A673 (cell line): ENCODE measurements around the gene VSTM2L. TPM values are rescaled to one million over a fixed set of nuclear protein-coding genes. Genes with fewer than 3 reads are reported as not detected.

Experiments
- BruUV-seq: library from RNA; stranded (reverse); fragments of 400-500 nt; replicated peaks from 2 replicates; lab custom pipeline; 2021; lab: Mats Ljungman, UMichigan
- CTCF ChIA-PET: fragments of 300-600 bp; sonication (Branson Sonifier 250); formaldehyde crosslinking; loops from one replicate; lab custom pipeline; 2022; ENCODE audit warnings: antibody characterized with exemption; lab: Charles Lee
- POLR2A ChIA-PET: fragments of 300-600 bp; sonication (Branson Sonifier 250); formaldehyde crosslinking; loops from one replicate; lab custom pipeline; 2022; ENCODE audit warnings: antibody characterized with exemption; ENCODE audit not compliant: low non-redundant PET; lab: Charles Lee
- DNase-seq: peaks from one replicate; pipeline ENCODE4 v3.0.0-alpha.2; 2015; ENCODE audit warnings: low spot score
- H3K27ac ChIP-seq: fragments of 200-600 bp; sonication (generic); 2 replicates; pipeline ENCODE4 v1.5.1; 2016; ENCODE audit warnings: mixed run types, low read depth, mild to moderate bottlenecking, mixed read lengths, antibody characterized with exemption, low read length; ENCODE audit not compliant: poor library complexity, severe bottlenecking
- H3K27me3 ChIP-seq: fragments of 200-600 bp; sonication (generic); replicated peaks from 2 replicates; pipeline ENCODE4 v1.6.1; 2017; ENCODE audit warnings: mixed run types, low read depth, mild to moderate bottlenecking, mixed read lengths, antibody characterized with exemption, low read length; ENCODE audit not compliant: insufficient read depth, poor library complexity
- H3K36me3 ChIP-seq: fragments of 200-600 bp; sonication (generic); 2 replicates; pipeline ENCODE4 v1.6.1; 2016; ENCODE audit warnings: mixed run types, mild to moderate bottlenecking, mixed read lengths, antibody characterized with exemption, low read length; ENCODE audit not compliant: insufficient read depth, poor library complexity, severe bottlenecking
- H3K4me1 ChIP-seq: fragments of 200-600 bp; sonication (generic); 2 replicates; pipeline ENCODE4 v1.6.1; 2017; ENCODE audit warnings: mixed run types, mild to moderate bottlenecking, mixed read lengths, antibody characterized with exemption, low read length; ENCODE audit not compliant: insufficient read depth, poor library complexity, severe bottlenecking
- H3K4me3 ChIP-seq: fragments of 200-600 bp; sonication (generic); 2 replicates; pipeline ENCODE4 v1.5.1; 2016; ENCODE audit warnings: low read depth, mixed run types, mild to moderate bottlenecking, mixed read lengths, low read length; ENCODE audit not compliant: poor library complexity, severe bottlenecking
- H3K9me3 ChIP-seq: fragments of 200-600 bp; sonication (generic); 2 replicates; pipeline ENCODE4 v1.6.1; 2016; ENCODE audit warnings: mixed run types, low read depth, mild to moderate bottlenecking, mixed read lengths, antibody characterized with exemption, low read length; ENCODE audit not compliant: poor library complexity, severe bottlenecking
- EZH2 ChIP-seq: fragments of 200-600 bp; sonication (generic); IDR thresholded peaks from 2 replicates; pipeline ENCODE4 v1.6.1; 2017; ENCODE audit warnings: borderline replicate concordance, low read depth, mild to moderate bottlenecking, mixed read lengths, antibody characterized with exemption, low read length; ENCODE audit not compliant: poor library complexity, severe bottlenecking
- intact Hi-C: fragments of 100-400 bp; cut with micrococcal nuclease; formaldehyde crosslinking; loops from one replicate; pipeline ENCODE4 v1.10.0; 2022; ENCODE audit not compliant: unreplicated experiment
- total RNA-seq: library from RNA; stranded (reverse); gene quantifications from 2 replicates; pipeline ENCODE4 v1.2.3, GENCODE V29; 2021
- TF ChIP-seq, protein P1 (sequence below): fragments of 300-800, 200-600 bp; sonication (generic); conservative IDR thresholded peaks from 2 replicates; pipeline ENCODE4 v1.5.1; 2017; ENCODE audit warnings: low read depth, mild to moderate bottlenecking, antibody characterized with exemption, low read length, moderate library complexity, mixed read lengths

The VSTM2L gene
- total RNA-seq, 1 experiment from 2014 or later, result 23.3 TPM

DNA sequence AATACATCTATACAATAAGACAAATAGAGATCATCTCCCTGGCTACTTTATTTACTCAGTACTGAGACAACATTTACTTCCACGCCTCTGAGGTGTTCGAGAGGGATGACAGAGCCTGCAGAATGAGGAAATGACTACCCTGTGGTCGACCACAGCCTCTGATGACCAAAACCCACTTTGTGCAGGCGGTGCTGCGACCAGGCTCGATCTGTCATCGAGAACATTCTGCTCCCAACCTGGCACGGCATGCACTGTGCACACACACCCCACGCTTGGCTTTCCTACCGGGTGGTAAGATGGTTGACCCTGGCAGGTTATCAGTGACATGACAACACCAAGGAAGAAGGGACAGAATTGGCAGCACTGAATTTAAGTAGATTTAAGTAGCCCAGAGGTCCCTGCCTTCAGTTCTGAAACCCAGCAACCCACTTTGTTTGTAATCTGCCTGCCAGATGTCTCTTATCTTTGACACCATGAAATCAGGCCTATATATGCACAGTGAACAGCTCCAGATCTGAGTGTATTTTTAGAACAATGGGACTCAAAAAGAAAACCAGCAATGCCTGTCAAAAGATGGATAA lies 87.7 kb downstream of the VSTM2L start:
- CTCF ChIA-PET, result no interaction called here
- H3K27ac ChIP-seq, result peak overlapping the region; percentile 7
- H3K27me3 ChIP-seq, result no peaks in the 10 kb centered on the region
- H3K4me1 ChIP-seq, result peaks cover 44% of the 10 kb centered on the region
- no peaks in the 10 kb centered on the region for H3K9me3 ChIP-seq
- no peak overlapping the region for H3K4me3 ChIP-seq
- intact Hi-C loops, result no loop called here
- TF ChIP-seq EZH2, result no peak
- TF ChIP-seq, protein P1, sequence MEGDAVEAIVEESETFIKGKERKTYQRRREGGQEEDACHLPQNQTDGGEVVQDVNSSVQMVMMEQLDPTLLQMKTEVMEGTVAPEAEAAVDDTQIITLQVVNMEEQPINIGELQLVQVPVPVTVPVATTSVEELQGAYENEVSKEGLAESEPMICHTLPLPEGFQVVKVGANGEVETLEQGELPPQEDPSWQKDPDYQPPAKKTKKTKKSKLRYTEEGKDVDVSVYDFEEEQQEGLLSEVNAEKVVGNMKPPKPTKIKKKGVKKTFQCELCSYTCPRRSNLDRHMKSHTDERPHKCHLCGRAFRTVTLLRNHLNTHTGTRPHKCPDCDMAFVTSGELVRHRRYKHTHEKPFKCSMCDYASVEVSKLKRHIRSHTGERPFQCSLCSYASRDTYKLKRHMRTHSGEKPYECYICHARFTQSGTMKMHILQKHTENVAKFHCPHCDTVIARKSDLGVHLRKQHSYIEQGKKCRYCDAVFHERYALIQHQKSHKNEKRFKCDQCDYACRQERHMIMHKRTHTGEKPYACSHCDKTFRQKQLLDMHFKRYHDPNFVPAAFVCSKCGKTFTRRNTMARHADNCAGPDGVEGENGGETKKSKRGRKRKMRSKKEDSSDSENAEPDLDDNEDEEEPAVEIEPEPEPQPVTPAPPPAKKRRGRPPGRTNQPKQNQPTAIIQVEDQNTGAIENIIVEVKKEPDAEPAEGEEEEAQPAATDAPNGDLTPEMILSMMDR, result no peak
- no peak for DNase-seq
- no TSS peak for BruUV-seq
- POLR2A ChIA-PET, result no interaction called here
- peaks cover 22% of the 10 kb centered on the region for H3K36me3 ChIP-seq

DNA sequence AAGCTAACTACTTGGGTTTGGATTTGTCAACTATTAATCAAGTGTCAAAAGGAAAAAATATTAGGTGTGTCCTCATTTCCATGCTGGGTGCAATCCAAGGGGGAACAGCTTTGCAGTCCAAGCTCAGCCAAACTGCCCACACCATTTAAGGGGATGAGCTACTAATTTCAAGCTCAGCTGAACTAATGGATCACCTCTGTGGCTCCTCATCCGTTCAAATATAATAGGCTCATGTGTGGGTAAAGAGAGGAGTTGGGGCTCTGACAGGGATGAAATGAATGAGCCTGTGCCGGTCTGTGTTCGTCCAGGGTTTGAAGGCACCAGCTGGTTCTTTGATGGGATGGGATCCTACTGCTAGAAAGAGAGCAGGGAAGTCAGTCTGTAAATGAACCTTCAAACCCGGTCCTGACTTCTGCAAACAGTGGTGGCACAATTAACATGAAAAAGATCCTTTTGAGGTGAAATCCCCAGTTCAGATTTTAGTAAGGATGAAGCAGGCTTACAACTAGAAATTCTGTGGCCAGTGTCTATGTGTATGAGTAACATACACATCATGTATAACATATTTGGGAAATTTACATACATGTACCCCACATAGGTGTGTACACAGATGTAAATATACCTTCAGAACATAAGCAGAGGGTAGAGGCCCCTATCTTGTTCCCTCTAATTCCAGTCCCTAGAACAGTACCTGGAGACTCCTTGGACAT lies 88.4 kb downstream of the VSTM2L start:
- Histone ChIP-seq H3K27ac (peak overlapping the region; percentile 7), H3K4me1 (peaks cover 44% of the 10 kb centered on the region), H3K9me3 (no peaks in the 10 kb centered on the region), H3K4me3 (no peak overlapping the region), H3K36me3 (peaks cover 28% of the 10 kb centered on the region), H3K27me3 (no peaks in the 10 kb centered on the region)
- CTCF ChIA-PET, result no interaction called here
- POLR2A ChIA-PET, result no interaction called here
- BruUV-seq, result no TSS peak
- no peak for DNase-seq
- TF ChIP-seq, protein P1, result no peak
- TF ChIP-seq EZH2, result no peak
- intact Hi-C loops, result no loop called here

DNA sequence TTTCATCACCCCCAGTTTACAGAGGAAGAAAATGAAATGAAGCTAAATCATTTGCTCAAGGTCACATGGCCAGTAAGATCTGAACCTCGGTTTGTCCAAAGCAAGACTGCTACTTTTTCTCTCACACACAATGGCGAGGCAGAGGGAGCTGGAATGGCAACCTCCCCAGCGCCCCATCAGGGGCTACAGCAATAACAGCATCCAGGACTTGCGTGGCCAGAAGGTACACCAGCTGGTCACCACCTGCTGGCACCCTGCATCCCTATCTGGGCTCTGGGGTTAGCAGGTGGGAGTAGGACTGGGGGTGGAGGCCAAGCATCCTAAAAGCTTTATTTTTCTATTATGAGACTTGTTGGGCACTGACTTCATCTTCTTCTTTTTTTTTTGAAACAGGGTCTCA lies 89.0 kb downstream of the VSTM2L start:
- no peaks in the 10 kb centered on the region for H3K27me3 ChIP-seq
- H3K36me3 ChIP-seq, result peaks cover 34% of the 10 kb centered on the region
- ChIA-PET CTCF (interaction anchor here (0.6 to 1.2 kb wide), 3 partner anchors 90 to 428 kb away, joined by 4 to 5 read pairs (median 4); no protein-coding TSS in a partner anchor), POLR2A (no interaction called here)
- H3K27ac ChIP-seq, result no peak overlapping the region
- no peak for TF ChIP-seq EZH2
- TF ChIP-seq, protein P1, result no peak
- no peak overlapping the region for H3K4me3 ChIP-seq
- no TSS peak for BruUV-seq
- no peaks in the 10 kb centered on the region for H3K9me3 ChIP-seq
- DNase-seq, result no peak
- peaks cover 42% of the 10 kb centered on the region for H3K4me1 ChIP-seq
- intact Hi-C loops, result loop anchor here (2.0 kb wide), 2 partner anchors 89 to 427 kb away; partner anchors contain the start of gene VSTM2L
